SK-N-SH (cell line): ENCODE results near the gene IQGAP2. TPM values are rescaled to one million over a fixed set of nuclear protein-coding genes. Genes with fewer than 3 reads are reported as not detected.

ENCODE experiments used
- CTCF ChIA-PET: fragments of 300-600, 350-600 bp; formaldehyde crosslinking; extraction: SDS; loops from one replicate; lab custom pipeline; 2021; lab: Yijun Ruan, JAX
- POLR2A ChIA-PET: fragments of 350-600 bp; sonication (Branson Sonifier 250); formaldehyde crosslinking; extraction: SDS; loops from one replicate; lab custom pipeline; 2020; ENCODE audit warnings: antibody characterized with exemption, inconsistent platforms; lab: Yijun Ruan, JAX
- DNase-seq: peaks from one replicate; pipeline ENCODE4 v3.0.0; 2012
- H2AFZ ChIP-seq: fragments of 200-600 bp; sonication (generic); 2 replicates; pipeline ENCODE4 v1.8.1; 2016; ENCODE audit warnings: antibody characterized with exemption, mild to moderate bottlenecking, low read depth
- H3F3A ChIP-seq: fragments of 200-600 bp; sonication (generic); replicated peaks from 2 replicates; pipeline ENCODE3; 2016; ENCODE audit warnings: antibody characterized with exemption, mild to moderate bottlenecking; ENCODE audit not compliant: insufficient read depth
- H3K27ac ChIP-seq, 2 experiments: fragments of 200-500 bp in 1 of 2; fragments of 200-600 bp in 1 of 2; sonication (Bioruptor generic) in 1 of 2; sonication (generic), shearing (Covaris generic) in 1 of 2; 2 replicates each; pipeline versions ENCODE4 v1.5.1 to v1.6.1; 2014 to 2016; ENCODE audit warnings: low read depth in 2 of 2, inconsistent platforms in 1 of 2, low read length in 1 of 2, mild to moderate bottlenecking in 1 of 2, mixed read lengths in 1 of 2
- H3K27me3 ChIP-seq: fragments of 200-600 bp; sonication (generic), shearing (Covaris generic); 2 replicates; pipeline ENCODE4 v1.6.1; 2016; ENCODE audit warnings: mixed run types; ENCODE audit not compliant: insufficient read depth
- H3K36me3 ChIP-seq, 2 experiments: fragments of 200-500 bp in 1 of 2; fragments of 200-600 bp in 1 of 2; sonication (Bioruptor generic) in 1 of 2; sonication (generic) in 1 of 2; replicated peaks in 1 of 2; 2 replicates each; pipeline versions ENCODE3 to v1.5.1; 2014 to 2016; ENCODE audit warnings: low read length in 1 of 2, mild to moderate bottlenecking in 1 of 2; ENCODE audit not compliant: insufficient read depth in 2 of 2, control insufficient read depth in 1 of 2
- H3K4me1 ChIP-seq, 2 experiments: fragments of 200-500 bp in 1 of 2; fragments of 200-600 bp in 1 of 2; sonication (Bioruptor generic) in 1 of 2; sonication (generic), shearing (Covaris generic) in 1 of 2; 2 replicates each; pipeline versions ENCODE4 v1.5.1 to v1.6.1; 2014 to 2016; ENCODE audit warnings: low read depth in 1 of 2, low read length in 1 of 2, mixed run types in 1 of 2; ENCODE audit not compliant: insufficient read depth in 2 of 2, control insufficient read depth in 1 of 2
- H3K4me2 ChIP-seq: fragments of 200-600 bp; sonication (generic), shearing (Covaris generic); 2 replicates; pipeline ENCODE4 v1.6.1; 2017; ENCODE audit warnings: mixed run types
- H3K4me3 ChIP-seq, 2 experiments: fragments of 200-500 bp in 1 of 2; fragments of 200-600 bp in 1 of 2; sonication (Bioruptor generic) in 1 of 2; sonication (generic), shearing (Covaris generic) in 1 of 2; 2 replicates each; pipeline versions ENCODE4 v1.5.1 to v1.8.1; 2014 to 2016; ENCODE audit warnings: low read depth in 2 of 2, inconsistent platforms in 1 of 2, low read length in 1 of 2, mild to moderate bottlenecking in 1 of 2, mixed read lengths in 1 of 2, moderate library complexity in 1 of 2
- H3K79me2 ChIP-seq: fragments of 200-600 bp; sonication (generic); 2 replicates; pipeline ENCODE4 v1.8.1; 2017; ENCODE audit warnings: mild to moderate bottlenecking; ENCODE audit not compliant: insufficient read depth
- H3K9ac ChIP-seq: fragments of 200-600 bp; sonication (generic); 2 replicates; pipeline ENCODE4 v1.6.1; 2017; ENCODE audit warnings: mixed run types
- H3K9me2 ChIP-seq: fragments of 200-600 bp; sonication (generic); 2 replicates; pipeline ENCODE4 v1.6.1; 2017; ENCODE audit warnings: mixed run types
- H3K9me3 ChIP-seq: fragments of 200-600 bp; sonication (generic); 2 replicates; pipeline ENCODE4 v1.6.1; 2017; ENCODE audit warnings: mixed run types, mild to moderate bottlenecking, moderate library complexity
- H4K20me1 ChIP-seq: fragments of 200-600 bp; sonication (generic); 2 replicates; pipeline ENCODE4 v1.6.1; 2017; ENCODE audit warnings: mild to moderate bottlenecking, mixed run types; ENCODE audit not compliant: insufficient read depth
- EZH2phosphoT487 ChIP-seq: fragments of 200-600 bp; sonication (generic); IDR thresholded peaks from 2 replicates; pipeline ENCODE4 v1.6.1; 2017; ENCODE audit warnings: low read depth, mixed run types, mild to moderate bottlenecking, antibody characterized with exemption, moderate library complexity, borderline replicate concordance
- FOSL2 ChIP-seq: IDR thresholded peaks from 2 replicates; pipeline ENCODE4 v1.4.0; 2012; ENCODE audit warnings: low read depth, mild to moderate bottlenecking, moderate library complexity, borderline replicate concordance
- FOXM1 ChIP-seq: IDR thresholded peaks from 2 replicates; pipeline ENCODE4 v1.4.0; 2012; ENCODE audit warnings: low read depth, mild to moderate bottlenecking
- MEF2A ChIP-seq: IDR thresholded peaks from 2 replicates; pipeline ENCODE4 v1.4.0; 2012; ENCODE audit warnings: low read depth, borderline replicate concordance
- POLR2AphosphoS5 ChIP-seq: IDR thresholded peaks from 2 replicates; pipeline ENCODE4 v1.6.1; 2012; ENCODE audit warnings: low read depth, low read length
- RAD21 ChIP-seq: IDR thresholded peaks from 2 replicates; pipeline ENCODE4 v1.6.1; 2012; ENCODE audit warnings: mild to moderate bottlenecking, low read length
- RCOR1 ChIP-seq: fragments of 150-350 bp; IDR thresholded peaks from 2 replicates; pipeline ENCODE4 v1.6.1; 2017; ENCODE audit warnings: antibody characterized with exemption, low read length
- RXRA ChIP-seq: IDR thresholded peaks from 2 replicates; pipeline ENCODE4 v1.4.0; 2012; ENCODE audit warnings: low read depth, mild to moderate bottlenecking, borderline replicate concordance
- USF2 ChIP-seq: fragments of 150-350 bp; IDR thresholded peaks from 2 replicates; pipeline ENCODE4 v1.6.1; 2017; ENCODE audit warnings: antibody characterized with exemption, low read length, low read depth, borderline replicate concordance
- ZBTB33 ChIP-seq: IDR thresholded peaks from 2 replicates; pipeline ENCODE4 v1.4.0; 2012; ENCODE audit warnings: low read depth, borderline replicate concordance
- WGBS: methylation state at CpG from one replicate; pipeline ENCODE4 v1.1.6; 2017; ENCODE audit warnings: low lambda C conversion rate; 5-methylcytosine and 5-hydroxymethylcytosine counted together
- polyA plus RNA-seq, 3 experiments: library from polyadenylated mRNA; depleted of rRNA; stranded (reverse); fragments of >200 nt; gene quantifications; 2 replicates each; pipeline ENCODE4 v1.2.3, GENCODE V29; 2012
- TF ChIP-seq, protein P1 (sequence below): IDR thresholded peaks from 2 replicates; pipeline ENCODE4 v1.4.0; 2012; ENCODE audit warnings: low read depth

IQGAP2 gene
- polyA plus RNA-seq, 1 of the 3 experiments (the other 2 are of a cell fraction), result 2.1 TPM

GRCh38 chr5:76475385-76475784, 72.3 kb downstream of the IQGAP2 start:
- Histone ChIP-seq H3K79me2 (no peaks in the 10 kb centered on the region), H3K36me3 (no peaks in the 10 kb centered on the region), H3K9me3 (no peaks in the 10 kb centered on the region), H3K4me1 (peaks cover 0 to 7% of the 10 kb centered on the region in 2 experiments; a peak in 2 of 4 replicates), H3K4me2 (no peak overlapping the region), H3K9me2 (no peaks in the 10 kb centered on the region), H3F3A (no peaks in the 10 kb centered on the region), H3K4me3 (no peak overlapping the region), H4K20me1 (no peaks in the 10 kb centered on the region), H3K9ac (no peak overlapping the region), H3K27ac (no peak overlapping the region), H2AFZ (no peak overlapping the region), H3K27me3 (no peaks in the 10 kb centered on the region)
- 81% methylated on average over 3 of the region's 3 CpGs for WGBS
- ChIA-PET POLR2A (no interaction called here), CTCF (no interaction called here)
- TF ChIP-seq RCOR1 (no peak), RXRA (no peak), RAD21 (no peak)
- no peak for DNase-seq

GRCh38 chr5:76475936-76476335, 72.9 kb downstream of the IQGAP2 start:
- Histone ChIP-seq H4K20me1 (no peaks in the 10 kb centered on the region), H3K27me3 (no peaks in the 10 kb centered on the region), H3K27ac (no peak overlapping the region), H3K4me1 (peaks cover 0 to 7% of the 10 kb centered on the region in 2 experiments; a peak in 2 of 4 replicates), H3K79me2 (no peaks in the 10 kb centered on the region), H3K36me3 (no peaks in the 10 kb centered on the region), H3K9ac (no peak overlapping the region), H3K9me2 (no peaks in the 10 kb centered on the region), H3K4me2 (no peak overlapping the region), H3K9me3 (no peaks in the 10 kb centered on the region), H2AFZ (no peak overlapping the region), H3F3A (no peaks in the 10 kb centered on the region), H3K4me3 (no peak overlapping the region)
- ChIA-PET POLR2A (no interaction called here), CTCF (no interaction called here)
- 89% methylated on average over 2 of the region's 2 CpGs for WGBS
- DNase-seq, result no peak
- TF ChIP-seq FOSL2 (no peak), FOXM1 (no peak), MEF2A (no peak), EZH2phosphoT487 (no peak), USF2 (no peak), ZBTB33 (no peak), RXRA (no peak), POLR2AphosphoS5 (no peak)
- TF ChIP-seq, protein P1, sequence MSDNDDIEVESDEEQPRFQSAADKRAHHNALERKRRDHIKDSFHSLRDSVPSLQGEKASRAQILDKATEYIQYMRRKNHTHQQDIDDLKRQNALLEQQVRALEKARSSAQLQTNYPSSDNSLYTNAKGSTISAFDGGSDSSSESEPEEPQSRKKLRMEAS, result no peak
